GM12864 (cell line): ENCODE measurements around the gene TINCR.

Experiments used
- DNase-seq: peaks from one replicate; pipeline ENCODE4 v3.0.0-alpha.2; 2011; ENCODE audit warnings: low read depth
- H3K4me3 ChIP-seq: 2 replicates; pipeline ENCODE4 v1.5.1; 2011; ENCODE audit warnings: mild to moderate bottlenecking, low read depth, low read length, control low read depth
- TF ChIP-seq, protein P1 (sequence below): IDR thresholded peaks from 2 replicates; pipeline ENCODE4 v1.5.1; 2011; ENCODE audit warnings: low read depth, mild to moderate bottlenecking, moderate library complexity, low read length, control low read depth, inconsistent platforms; ENCODE audit errors: missing control alignments

The TINCR gene

DNA sequence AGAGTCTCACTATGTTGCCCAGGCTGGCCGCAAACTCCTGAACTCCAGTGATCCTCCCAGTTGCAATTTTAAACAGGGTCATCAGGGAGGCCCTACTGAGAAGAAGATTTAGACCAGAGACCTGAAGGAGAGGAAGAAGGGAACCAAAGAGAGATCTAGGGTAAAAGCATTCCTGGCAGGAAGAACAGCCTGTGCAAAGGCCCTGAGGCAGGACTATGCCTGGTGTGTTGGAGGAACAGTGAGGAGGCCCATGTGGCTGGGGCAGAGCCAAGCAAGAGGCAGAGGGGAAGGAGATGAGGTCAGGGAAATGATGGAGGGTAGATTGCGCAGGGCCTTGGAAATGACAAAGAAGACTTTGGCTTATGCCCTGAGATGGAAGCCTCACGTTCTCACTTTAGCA lies 34.5 kb downstream of the TINCR start:
- no peak overlapping the region for H3K4me3 ChIP-seq
- no peak for DNase-seq
- TF ChIP-seq, protein P1, sequence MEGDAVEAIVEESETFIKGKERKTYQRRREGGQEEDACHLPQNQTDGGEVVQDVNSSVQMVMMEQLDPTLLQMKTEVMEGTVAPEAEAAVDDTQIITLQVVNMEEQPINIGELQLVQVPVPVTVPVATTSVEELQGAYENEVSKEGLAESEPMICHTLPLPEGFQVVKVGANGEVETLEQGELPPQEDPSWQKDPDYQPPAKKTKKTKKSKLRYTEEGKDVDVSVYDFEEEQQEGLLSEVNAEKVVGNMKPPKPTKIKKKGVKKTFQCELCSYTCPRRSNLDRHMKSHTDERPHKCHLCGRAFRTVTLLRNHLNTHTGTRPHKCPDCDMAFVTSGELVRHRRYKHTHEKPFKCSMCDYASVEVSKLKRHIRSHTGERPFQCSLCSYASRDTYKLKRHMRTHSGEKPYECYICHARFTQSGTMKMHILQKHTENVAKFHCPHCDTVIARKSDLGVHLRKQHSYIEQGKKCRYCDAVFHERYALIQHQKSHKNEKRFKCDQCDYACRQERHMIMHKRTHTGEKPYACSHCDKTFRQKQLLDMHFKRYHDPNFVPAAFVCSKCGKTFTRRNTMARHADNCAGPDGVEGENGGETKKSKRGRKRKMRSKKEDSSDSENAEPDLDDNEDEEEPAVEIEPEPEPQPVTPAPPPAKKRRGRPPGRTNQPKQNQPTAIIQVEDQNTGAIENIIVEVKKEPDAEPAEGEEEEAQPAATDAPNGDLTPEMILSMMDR = no peak

DNA sequence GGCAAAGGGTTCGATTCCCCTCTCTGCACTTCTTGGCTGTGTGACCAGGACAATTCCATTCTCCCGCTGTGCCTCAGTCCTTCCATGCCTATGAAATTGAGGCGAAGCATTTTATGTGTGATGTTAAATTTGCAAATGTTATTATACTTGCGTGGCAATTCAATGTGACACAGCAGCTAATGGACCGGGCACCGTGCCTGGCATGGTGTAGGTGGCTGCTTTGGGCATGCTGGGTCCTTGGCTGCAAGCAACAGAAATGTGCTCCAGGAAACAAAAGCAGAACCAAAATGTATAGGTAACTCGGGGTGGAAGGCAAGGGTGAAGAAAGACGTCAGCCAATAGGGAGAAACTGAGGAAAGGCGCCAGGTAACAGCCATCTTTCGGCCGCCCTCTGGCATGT lies 37.1 kb downstream of the TINCR start:
- no peak for DNase-seq
- TF ChIP-seq, protein P1 = no peak
- H3K4me3 ChIP-seq = no peak overlapping the region

DNA sequence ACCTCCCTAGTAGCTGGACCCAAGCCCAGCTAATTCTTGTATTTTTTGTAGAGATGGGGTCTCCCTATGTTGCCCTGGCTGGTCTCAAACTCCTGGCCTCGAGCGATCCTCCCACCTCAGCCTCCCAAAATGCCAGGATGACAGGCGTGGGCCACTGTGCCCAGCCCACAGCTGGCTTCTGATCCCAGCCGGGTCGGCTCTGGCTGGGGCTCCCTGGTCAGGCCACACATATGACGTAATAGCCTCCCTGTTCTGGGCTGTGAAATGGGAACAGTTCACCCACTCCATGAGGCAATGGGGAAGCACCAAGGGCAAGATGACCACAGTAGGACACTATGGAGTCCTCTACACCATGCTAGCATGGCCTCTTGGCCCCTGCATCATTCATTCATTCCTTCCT lies 41.1 kb downstream of the TINCR start:
- H3K4me3 ChIP-seq = no peak overlapping the region
- DNase-seq = no peak
- TF ChIP-seq, protein P1 = no peak

DNA sequence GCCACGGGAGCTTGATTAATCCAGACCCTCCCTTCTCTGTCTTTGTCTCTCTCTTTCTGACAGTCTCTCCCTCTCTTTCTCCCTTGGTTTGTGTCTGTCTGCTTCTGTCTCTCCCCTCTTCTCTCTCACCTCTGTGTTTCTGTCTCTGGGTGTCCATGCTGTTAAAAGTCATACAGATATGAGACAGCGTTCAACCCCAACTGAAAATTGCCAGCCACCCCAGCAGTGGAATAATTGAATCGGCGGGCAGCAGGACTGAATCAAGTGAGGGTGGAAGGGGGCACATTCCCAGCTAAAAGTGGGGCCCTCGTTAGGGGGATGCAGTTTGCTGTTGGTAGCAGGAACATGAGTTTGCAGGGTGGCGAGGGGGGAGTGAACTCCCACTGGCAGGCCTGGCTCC lies 43.7 kb downstream of the TINCR start:
- no peak for DNase-seq
- TF ChIP-seq, protein P1 = no peak
- H3K4me3 ChIP-seq = no peak overlapping the region

DNA sequence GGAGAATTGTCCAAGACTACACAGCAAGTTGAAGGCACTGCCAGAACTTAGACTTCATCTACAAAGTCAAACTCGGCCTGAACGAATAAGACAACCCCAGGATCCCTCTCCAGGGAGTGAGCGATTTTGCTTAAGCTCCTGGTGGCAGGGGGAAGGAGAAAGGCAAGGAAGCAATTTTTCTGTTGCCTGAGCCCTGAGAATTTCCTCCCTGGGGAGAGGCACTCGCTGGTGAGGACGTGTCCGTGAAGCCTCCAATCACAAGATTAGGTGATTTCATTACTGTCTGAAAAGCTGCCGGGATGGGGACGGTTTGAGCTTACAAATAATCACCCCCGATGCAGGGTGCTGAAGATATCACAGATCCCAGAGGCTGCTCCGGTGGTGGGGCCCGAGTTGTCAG lies 45.6 kb downstream of the TINCR start:
- TF ChIP-seq, protein P1 = no peak
- no peak overlapping the region for H3K4me3 ChIP-seq
- DNase-seq = no peak

DNA sequence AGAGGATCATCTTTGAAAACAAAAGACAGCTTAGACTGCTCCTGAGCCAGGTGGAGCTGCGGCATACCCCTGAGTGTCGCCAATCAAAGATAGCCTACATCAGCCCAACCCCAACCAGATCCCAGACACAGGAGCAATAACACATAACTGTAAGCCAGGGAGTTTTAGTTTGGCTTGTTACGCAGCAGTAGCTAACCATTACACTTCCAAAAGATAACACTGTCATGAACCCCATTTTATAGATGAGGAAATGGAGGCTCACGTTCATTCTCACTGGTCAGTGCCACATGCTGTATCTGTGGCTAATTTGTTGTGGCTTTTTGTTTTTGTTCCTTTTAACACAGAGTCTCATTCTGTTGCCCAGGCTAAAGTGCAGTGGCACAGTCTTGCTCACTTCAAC lies 47.3 kb downstream of the TINCR start:
- no peak overlapping the region for H3K4me3 ChIP-seq
- TF ChIP-seq, protein P1 = no peak
- DNase-seq = no peak

DNA sequence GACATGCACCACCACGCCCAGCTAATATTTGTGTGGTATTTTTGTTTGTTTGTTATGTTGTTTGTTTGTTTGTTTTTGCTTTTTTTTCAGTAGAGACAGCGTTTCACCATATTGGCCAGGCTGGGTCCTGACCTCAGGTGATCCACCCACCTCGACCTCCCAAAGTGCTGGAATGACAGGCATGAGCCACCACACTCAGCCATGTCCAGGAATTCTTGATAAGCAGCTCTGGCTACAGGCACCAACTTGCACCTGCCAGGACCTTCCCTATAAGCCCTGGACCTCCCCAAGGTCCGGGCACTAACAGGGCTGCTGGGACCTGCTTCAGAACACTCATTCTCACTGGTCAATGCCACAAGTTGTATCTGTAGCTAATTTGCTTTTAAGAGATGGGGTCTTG lies 48.7 kb downstream of the TINCR start:
- TF ChIP-seq, protein P1 = no peak
- no peak for DNase-seq
- no peak overlapping the region for H3K4me3 ChIP-seq
